HG03378 (cell line): Measurements from ENCODE around the gene POLRMT.
"Not testable (repeated sequence)": the region's sequence is repeated elsewhere in the genome, so short reads cannot be mapped to it uniquely, and the experiment has no call there.

Experiments
- ATAC-seq: cut with Tn5 transposase; IDR thresholded peaks from one replicate; pipeline ENCODE4 v1.9.1; 2021; ENCODE audit warnings: mild to moderate bottlenecking, moderate library complexity; ENCODE audit not compliant: unreplicated experiment

The POLRMT gene

DNA sequence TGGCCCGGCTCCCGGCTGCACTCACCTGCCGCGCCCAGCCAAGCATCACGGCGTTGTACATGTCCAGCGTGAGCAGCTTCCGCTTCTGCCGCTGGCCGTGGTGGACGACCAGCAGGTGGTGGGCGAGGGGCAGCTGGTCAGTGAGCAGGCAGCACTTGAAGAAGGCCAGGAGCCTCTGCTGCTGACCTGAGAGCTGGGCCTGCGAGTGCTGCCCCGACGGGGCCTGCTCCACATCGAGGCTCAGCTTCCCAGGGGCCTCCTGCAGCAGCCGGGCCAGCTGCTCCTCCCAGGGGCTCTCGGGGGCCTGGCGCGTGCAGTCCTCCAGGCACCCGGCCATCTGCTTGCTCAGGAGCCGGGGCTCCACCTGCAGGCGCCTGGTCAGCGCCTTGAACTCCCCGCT, 3.8 kb downstream of the POLRMT start:
- ATAC-seq: not testable (repeated sequence)

DNA sequence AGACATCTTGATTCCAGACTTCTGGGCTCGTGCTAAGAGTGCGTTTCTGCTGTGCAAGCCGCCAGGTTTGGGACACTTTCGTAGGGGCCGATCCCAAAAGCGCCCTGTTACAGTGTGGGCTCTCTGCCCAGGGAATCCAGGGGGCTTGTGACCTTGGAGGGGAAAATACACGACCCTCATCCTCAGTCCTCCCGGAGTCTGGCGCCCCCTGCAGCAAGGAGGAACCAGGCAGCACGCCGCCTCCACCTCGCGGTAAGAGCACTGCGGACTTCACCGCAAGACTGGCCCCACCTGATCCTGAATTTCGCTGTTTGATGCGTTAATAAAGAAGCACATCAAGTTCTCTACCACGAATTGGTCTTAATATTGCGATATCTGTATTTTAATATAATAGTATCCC, 5.2 kb downstream of the POLRMT start:
- no peak for ATAC-seq

DNA sequence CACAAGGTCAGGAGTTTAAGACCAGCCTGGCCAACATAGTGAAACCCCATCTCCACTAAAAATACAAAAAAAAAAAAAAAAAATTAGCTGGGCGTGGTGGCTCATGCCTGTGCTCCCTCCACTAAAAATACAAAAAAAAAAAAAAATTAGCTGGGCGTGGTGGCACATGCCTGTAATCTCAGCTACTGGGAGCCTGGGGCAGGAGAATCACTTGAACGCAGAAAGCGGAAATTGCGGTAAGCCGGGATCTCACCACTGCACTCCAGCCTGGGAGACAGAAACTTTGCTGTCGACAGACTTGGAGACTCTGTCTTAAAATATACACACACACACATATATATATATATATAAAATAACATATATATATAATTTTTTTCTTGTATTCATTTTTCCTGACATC, 6.8 kb downstream of the POLRMT start:
- ATAC-seq: not testable (repeated sequence)

DNA sequence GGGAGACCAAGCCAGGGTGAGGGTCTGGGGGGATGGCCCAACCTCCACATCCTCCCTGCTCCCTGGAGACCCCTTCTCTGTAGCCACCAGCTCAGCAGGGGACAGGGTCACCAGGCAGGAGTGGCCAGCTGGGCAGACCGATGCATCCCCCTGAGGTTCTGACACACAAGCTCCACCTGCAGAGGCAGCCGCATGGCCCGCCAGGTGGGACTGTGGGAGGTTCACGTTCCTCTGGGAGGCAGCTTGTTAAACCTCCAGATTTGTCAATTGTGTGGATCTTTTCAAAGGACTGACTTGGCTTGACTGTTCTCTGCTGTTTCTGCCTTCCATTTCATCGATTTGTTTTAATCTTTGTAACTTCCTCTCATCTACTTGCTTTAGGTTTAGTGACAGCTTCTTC, 8.1 kb downstream of the POLRMT start:
- no peak for ATAC-seq

DNA sequence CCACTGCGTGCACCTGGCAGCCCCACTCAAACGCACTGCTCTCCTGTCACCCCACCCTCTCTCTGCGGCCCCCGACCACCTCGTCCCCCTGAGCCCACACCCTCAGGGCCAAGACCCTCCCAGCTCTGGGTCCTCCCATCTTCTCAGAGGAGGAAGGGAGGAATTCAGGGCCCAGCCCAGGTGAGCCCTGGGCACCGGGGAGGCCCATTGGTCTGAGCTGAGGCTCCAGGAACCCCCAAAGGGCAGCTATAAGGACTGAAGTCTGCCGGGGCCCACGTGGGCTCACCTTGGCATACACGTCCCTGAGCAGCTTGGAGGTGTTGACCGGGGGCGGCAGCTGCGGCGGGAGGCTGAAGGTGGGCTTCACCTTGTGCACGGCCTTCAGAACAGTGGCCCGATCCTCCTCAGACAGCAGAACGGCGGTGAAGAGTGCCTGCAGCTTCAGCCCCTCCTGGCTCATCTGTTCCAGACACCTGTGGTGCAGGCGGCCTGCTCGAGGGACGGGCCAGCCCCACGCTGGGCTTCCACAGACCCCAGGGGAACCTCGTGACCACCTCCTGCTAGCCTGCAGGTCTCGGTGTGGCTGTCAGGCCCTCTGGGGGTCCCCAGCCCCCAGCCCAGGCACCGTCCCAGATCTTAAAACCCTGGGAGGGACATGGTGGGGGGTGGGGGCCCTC, 8.8 kb downstream of the POLRMT start:
- no peak for ATAC-seq

DNA sequence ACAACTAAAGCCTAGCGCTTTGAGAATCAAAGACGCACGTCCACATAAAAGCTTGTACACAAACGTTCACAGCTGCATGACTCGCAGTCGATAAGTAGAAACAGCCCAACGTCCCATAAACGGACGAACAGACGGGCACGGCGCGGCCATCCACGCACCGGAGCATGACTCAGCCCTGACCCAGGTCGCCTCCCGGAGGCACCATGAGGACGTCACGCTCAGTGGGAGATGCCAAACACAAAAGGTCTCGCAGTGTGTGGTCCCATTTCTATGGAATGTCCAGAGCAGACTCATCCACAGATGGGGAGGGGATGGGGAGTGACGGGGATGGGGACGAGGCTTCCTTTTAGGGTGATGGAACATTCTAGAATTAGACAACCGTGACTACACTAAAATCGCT, 9.4 kb downstream of the POLRMT start:
- ATAC-seq: no peak

DNA sequence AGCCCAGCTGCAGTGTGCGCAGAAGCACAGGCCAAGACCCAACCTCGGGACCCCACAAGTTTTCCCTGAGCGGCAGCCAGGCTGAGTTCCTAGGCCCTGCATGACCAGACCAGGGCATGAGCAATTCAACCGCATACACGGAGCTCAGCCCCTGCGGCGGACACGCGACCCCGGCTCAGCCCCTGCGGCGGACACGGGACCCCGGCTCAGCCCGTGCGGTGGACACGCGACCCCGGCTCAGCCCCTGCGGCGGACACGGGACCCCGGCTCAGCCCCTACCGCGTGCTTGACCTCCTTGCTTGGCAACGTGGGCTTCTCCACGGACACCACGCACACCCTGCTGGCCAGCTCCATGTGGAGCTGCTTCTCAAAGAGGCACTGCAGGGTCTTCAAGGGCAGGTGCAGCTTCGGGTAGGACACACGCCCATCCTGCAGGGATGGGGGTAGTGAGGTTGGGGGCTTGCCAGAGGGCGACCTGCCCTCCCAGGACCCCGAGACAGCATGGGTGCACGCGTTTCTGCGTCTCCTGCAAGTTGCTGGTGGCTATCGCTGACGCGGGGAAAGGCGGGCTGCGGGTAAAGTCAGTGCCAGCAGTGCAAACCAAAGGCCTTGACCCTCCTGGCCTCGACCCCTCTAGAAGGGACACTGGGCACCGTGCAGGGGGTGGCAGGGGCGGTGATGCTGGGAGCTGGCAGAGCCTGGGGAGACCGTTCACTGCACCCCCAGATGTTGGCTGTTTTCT, 10.0 kb downstream of the POLRMT start:
- no peak for ATAC-seq

DNA sequence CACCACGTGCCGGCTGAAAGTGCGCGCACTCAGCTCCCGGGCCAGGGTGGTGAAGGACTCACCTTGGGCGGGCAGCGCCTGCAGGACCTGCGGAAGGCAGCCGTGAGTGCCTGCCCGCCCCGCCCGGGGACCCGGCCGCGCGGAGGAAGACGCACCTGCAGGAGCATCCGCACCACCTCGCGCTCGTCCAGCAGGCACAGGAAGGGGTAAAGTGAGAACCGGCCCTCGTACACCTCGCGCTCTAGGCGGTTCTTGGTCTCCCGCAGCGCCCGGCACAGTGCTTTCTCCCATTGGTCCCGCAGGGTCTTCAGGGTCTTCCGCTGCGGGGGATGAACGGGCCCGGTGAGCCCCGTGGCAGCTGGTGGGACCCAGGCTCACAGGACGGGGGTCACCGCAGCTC, 10.7 kb downstream of the POLRMT start:
- ATAC-seq: no peak

DNA sequence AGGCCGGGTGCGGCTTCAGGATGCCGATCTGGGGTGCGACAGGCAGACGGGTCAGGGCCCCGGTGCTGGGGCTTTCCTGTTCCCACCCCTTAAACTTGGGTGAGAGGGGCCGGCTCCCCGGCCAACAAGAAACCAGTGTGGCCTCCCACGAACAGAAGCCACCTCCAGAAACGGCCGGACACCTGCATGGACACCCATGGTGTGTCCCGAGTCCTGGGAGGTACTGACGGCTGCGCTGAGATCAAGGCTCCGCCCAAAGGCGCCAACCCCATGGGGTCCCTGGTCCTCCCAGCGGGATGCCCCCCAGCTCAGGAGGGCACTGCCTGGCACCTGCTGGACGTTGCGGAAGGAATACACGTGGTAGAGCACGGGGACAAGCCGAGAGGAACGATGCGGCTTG, 11.5 kb downstream of the POLRMT start:
- no peak for ATAC-seq

DNA sequence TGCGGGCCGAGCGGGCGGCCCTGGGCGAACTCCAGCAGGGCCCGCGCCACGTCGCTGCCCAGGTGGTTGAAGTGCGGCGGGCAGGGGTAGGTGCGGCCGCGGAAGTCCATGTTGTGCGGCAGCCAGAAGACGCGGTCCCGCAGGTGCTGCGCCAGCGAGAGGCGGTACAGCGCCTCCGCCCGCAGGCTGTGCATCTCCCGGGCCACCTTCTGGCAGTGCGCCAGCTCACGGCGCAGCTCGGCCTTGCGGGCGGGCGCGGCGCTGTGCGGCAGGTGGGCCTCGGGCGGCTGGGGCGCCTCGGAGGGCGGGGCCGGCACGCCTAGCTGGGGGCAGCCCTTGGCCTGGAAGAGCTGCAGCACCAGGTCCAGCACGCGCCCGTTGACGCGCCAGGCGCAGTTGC, 12.1 kb downstream of the POLRMT start:
- not testable (repeated sequence) for ATAC-seq

DNA sequence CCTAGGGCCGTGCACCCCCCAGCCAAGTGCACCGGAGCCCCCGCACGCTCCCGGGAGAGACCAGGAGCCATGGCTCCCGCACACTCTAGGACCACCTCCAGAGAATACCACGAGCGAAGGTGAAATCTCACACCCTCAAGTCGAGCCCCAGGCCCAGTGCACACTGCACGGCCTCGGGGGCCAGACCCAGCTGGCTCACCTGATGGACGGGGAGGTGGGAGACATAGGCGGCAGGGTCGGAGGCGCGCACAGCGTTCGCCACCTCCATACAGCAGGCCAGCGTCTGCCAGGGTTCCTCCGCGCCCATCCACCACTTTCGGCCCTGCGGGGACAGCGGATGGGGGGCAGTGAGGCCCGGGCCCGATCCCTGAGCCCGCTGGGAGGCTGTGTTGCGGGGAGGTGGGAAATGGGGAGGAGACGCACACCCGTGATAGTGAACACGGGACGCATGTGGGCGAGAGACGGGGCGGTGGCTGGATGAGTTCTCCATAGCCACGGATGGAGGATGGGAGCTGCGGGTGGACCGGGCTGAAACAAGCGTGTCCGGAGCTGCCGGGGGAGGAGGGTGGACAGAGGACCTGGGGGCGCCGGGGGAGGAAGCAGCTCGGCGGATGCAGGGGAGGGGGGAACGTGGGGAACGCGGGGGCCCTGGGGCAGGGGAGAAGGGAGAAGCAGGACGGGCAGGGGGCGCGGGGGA, 13.0 kb downstream of the POLRMT start:
- no peak for ATAC-seq

DNA sequence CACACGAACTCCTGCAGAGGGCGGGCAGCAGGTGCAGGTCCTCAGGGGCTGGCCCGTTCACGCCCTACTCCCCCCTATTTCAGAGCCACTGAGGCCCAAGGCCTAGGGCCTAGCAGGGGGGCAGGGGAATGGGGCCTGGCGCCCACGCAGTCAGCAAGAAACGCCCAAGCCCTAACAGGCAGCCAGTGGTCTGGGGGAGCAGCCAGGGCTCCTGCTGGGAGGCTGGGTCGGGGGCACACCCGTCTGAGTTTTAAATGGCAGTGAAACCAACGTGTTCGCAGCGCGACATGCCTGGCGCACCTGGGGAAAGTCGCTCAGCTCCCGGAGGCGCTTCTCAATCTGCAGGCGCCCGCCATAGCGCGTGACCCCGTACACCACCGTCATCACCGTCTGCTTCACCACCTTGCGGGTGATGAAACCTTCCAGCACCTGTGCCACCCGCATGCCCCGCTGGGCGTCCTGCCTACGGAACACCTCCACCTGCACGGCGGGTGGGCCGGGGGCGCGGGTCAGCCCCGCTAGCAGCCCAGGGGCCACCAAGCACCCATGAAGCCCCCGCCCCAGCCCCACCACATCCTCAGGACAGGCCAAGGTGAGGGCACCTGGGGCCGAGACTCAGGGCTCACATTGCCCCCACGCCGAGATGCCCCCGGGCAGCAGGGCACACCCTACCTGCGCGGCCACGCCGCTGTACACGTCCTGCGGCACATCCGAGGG, 13.9 kb downstream of the POLRMT start:
- ATAC-seq: no peak

DNA sequence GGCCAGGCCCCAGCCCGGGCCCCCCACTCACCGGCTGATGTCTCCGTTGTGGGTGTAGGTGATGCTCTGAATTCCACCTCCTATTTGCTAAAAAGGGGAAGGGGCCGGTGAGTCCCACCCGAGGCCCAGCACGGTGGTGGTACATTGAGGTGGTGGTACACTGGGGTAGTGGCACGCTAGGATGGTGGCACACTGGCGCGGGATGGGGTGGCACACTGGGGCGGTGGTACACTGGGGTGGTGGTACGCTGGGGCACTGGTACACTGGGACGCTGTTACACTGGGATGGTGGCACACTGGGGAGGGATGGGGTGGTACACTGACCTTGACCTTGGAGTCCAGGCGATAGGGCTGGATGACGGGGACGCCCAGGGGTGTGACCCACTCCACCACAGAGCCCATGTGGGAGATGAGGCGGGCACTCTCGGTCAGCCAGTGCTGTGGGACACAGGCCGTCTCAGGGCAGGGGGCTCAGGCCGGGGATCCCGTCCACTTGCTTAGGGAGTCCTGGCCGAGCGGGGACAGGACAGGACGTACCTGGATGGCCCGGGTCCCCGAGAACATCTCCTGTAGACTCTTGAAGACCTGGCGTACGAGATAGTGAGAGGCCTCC, 14.6 kb downstream of the POLRMT start:
- no peak for ATAC-seq

DNA sequence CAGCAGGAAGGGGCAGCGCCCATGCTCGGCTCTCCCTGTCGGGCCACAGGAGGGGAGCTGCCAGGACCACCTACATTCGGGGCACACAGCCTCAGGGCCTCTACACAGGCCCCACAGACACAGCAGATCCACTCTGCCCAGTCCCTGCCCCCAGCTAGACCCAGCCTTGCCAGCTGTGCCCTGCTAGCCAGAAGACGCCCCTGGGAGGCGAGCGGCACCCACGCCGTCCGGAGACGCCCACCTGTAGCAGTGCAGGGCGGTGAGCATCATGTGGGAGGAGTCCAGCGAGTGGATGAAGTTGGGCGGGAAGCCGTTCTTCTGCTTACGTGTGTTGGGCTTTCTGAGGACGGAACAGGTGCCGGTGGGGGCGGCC, 15.1 kb downstream of the POLRMT start:
- no peak for ATAC-seq

DNA sequence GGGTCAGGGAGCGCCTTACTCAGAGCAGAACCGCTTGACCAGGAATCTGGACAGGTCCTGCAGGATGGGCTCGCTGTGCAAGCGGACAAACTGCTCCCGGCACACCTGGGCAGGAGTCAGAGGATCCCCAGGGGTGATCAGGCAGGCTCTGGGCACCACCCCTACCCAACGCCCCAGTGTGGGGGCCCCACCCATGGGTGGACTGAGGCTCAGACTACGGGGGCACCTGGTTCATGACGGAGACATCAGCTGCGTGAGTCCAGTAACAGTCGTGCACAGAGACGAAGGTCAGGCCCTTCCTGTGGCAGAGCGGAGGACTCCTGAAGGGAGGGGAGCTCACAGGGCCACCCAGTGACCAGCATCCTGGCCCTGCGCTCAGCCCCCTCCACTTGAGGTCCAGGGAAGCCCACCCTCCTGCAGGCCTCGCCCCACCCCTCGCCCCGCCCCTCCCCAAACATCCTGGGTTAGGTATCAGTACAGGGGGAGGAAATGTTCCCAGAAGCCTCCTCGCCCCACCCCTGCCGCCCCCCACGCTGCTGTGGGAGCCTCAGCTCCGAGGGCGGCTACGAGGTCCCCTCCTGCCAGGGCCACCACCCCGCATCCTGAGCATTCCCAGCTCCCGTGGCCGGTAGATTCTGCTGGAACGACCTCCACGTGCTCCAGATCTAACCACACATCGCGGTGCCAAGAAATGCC, 15.6 kb downstream of the POLRMT start:
- ATAC-seq: no peak

DNA sequence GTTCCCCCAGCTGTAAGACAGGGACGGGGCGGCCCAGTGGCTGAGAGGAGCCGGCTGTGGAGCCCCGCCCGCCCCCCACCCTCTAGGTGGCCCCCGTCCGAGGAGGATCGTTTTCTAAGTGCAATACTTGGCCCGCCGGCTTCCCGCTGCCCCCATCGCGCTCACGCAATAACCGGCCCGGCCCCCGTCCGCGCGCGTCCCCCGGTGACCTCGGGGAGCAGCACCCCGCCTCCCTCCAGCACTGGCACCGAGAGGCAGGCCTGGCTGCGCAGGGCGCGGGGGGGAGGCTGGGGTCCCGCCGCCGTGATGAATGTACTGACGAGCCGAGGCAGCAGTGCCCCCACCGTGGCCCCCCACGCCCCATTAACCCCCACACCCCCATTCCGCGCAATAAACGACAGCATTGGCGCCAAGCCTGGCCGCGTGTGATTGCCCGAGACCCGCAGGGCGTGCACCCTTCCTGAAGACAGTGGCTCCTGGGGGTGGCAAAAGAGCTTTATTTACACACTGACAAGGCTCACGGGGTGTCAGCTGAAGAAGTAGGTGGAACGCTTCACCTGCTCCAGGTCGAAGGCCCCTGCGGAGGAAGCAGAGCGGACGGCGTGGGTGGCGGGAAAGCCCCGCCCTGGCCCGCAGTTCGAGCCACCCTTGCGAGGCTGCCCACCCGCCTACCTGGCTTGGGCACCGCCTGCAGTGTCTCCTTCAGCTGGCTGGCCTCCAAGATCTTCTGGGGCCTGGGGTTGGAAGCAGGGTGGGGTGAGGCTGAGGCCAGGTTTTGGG, 16.4 kb downstream of the POLRMT start:
- ATAC-seq: no peak

DNA sequence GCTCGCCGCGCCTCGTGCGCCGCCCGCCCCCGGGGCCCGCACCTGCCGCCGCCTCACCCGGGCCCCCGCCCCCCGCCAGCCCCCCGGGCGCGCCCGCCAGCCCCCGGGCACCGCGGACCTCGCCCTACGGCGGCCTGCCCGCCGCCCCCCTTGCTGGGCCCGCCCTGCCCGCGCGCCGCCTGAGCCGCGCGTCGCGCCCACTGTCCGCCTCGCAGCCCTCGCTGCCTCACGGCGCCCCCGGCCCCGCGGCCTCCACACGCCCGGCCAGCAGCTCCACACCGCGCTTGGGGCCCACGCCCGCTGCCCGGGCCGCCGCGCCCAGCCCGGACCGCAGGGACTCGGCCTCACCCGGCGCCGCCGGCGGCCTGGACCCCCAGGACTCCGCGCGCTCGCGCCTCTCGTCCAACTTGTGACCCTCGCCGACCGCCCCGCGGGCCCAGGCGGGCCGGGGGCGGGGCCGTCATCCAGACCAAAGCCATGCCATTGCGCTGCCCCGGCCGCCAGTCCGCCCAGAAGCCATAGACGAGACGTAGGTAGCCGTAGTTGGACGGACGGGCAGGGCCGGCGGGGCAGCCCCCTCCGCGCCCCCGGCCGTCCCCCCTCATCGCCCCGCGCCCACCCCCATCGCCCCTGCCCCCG, 17.2 kb downstream of the POLRMT start:
- no peak for ATAC-seq

DNA sequence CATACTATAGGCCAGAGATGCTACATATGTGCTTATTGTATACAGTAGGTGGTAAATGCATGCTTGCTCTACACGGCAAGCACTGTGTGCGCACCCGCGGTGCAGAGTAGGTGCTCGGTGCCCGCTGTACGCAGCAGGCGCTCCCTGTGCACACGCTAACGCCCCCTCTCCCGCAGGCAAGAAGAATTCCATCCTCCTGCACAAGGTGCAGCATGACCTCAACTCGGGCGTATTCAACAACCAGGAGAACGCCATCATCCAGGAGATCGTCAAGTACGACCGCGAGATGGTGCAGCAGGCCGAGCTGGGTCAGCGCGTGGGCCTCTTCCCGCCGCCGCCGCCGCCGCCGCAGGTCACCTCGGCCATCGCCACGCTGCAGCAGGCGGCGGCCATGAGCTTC, 17.7 kb downstream of the POLRMT start:
- ATAC-seq: no peak
